Measurements from ENCODE around the gene DAZ1.
"Not testable (repeated sequence)": the region's sequence is repeated elsewhere in the genome, so short reads cannot be mapped to it uniquely, and the experiment has no call there.

DAZ1 gene, protein sequence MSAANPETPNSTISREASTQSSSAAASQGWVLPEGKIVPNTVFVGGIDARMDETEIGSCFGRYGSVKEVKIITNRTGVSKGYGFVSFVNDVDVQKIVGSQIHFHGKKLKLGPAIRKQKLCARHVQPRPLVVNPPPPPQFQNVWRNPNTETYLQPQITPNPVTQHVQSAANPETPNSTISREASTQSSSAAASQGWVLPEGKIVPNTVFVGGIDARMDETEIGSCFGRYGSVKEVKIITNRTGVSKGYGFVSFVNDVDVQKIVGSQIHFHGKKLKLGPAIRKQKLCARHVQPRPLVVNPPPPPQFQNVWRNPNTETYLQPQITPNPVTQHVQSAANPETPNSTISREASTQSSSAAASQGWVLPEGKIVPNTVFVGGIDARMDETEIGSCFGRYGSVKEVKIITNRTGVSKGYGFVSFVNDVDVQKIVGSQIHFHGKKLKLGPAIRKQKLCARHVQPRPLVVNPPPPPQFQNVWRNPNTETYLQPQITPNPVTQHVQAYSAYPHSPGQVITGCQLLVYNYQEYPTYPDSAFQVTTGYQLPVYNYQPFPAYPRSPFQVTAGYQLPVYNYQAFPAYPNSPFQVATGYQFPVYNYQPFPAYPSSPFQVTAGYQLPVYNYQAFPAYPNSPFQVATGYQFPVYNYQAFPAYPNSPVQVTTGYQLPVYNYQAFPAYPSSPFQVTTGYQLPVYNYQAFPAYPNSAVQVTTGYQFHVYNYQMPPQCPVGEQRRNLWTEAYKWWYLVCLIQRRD

DNA sequence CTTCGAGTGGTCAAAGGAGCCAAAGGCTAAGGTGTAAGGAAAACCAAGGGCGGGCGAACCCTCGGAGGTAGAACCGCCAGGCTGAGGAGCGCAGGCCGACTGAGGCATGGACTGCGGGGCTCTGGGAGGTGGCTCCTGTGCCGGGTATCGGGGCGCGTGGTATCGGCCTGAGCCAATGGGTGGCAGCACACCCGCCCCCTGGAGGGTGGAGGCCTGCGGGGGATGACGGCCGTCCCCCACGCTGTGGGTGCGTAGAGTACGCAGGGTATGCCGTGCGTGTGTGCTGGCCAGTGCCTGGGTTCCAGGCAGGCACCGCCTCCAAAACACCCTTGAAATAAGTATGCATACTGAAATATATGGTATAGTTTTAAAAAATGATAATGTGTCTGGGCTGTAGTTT lies at the start of gene DAZ1:
TSS of gene DAZ1 (minus strand) at position 101 of the 400 bp plus-strand sequence. CDS start 208 bp downstream, outside the sequence.
- DNase-seq (ENCODE audit: low spot score), result not testable (repeated sequence)

DNA sequence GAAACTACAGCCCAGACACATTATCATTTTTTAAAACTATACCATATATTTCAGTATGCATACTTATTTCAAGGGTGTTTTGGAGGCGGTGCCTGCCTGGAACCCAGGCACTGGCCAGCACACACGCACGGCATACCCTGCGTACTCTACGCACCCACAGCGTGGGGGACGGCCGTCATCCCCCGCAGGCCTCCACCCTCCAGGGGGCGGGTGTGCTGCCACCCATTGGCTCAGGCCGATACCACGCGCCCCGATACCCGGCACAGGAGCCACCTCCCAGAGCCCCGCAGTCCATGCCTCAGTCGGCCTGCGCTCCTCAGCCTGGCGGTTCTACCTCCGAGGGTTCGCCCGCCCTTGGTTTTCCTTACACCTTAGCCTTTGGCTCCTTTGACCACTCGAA lies 20.4 kb upstream of the DAZ1 start, which contains the start of gene DAZ2:
TSS of gene DAZ2 (plus strand) at position 301 of the 400 bp plus-strand sequence. CDS start 208 bp downstream, outside the sequence.
- DNase-seq (ENCODE audit: low spot score), result not testable (repeated sequence)

DNA sequence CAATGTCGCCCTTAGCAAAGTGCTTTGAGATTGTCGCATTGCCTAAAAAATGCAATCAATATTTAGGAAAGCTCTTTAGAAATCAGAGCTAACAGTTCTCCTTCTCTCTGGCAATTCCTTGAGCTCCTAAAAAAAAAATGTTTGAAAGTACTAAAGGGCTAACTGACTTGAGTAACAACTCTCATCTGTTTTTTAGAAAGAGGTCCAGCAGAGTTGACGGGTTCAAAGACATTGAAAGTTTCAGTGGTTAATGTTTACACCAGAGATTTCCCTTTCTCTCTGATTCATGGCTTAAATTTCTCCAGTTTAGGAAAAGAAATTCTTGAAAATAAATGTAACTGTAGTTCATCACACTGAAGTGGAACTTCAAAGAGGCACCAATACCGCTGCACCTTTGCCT lies 11.9 kb upstream of the DAZ1 start:
- not testable (repeated sequence) for DNase-seq (ENCODE audit: low spot score)

DNA sequence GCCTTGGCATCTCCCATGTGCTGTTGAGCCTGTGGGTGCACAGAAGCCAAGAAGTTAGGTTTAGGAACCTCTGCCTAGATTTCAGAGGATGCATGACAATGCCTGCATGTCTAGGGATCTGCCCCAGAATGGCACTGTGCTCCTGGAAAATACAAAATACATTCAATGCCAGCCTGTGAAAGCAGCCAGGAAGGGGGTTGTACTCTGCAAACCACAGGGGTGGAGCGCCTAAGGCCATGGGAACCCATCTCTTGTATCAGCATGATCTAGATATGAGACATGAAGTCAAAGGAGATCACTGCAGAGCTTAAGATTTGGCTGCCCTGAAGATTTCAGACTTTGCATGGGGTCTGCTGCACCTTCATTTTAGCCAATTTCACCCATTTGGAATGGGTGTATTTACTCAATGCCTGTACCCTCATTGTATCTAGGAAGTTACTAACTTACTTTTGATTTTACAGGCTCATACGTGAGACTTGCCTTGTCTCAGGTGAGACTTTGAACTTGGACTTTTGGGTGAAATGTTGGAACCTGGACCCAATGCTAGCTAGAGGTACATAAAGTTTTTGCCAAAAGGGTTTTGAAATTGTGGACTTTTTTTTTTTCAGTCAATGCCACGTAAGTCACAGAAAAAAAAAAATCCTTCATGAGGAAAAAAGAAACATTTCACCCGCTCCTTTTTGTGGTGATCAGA lies 11.1 kb upstream of the DAZ1 start:
- not testable (repeated sequence) for DNase-seq (ENCODE audit: low spot score)

DNA sequence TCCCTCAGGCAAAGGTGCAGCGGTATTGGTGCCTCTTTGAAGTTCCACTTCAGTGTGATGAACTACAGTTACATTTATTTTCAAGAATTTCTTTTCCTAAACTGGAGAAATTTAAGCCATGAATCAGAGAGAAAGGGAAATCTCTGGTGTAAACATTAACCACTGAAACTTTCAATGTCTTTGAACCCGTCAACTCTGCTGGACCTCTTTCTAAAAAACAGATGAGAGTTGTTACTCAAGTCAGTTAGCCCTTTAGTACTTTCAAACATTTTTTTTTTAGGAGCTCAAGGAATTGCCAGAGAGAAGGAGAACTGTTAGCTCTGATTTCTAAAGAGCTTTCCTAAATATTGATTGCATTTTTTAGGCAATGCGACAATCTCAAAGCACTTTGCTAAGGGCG lies 8.6 kb upstream of the DAZ1 start:
- not testable (repeated sequence) for DNase-seq (ENCODE audit: low spot score)
